Thymus (tissue), 11 donors: Measurements from ENCODE around the gene DYNLT2. TPM values are rescaled to one million over a fixed set of nuclear protein-coding genes. Genes with fewer than 3 reads are reported as not detected.
A peak's percentile ranks its signal among the peaks of the same experiment; 100 is the strongest.

ENCODE experiments used
- DNase-seq, 9 donors: peaks; one replicate each; pipeline ENCODE4 v3.0.0-alpha.2; 2013; ENCODE audit warnings: low spot score in 9 of 9, low read depth in 6 of 9, missing footprints in 1 of 9
- H3K27ac ChIP-seq, 2 donors: one replicate each; pipeline ENCODE4 v1.5.1; 2013; ENCODE audit warnings: control low read depth in 1 of 2, low read depth in 1 of 2, low read length in 1 of 2, mild to moderate bottlenecking in 1 of 2, moderate library complexity in 1 of 2
- H3K27me3 ChIP-seq, 2 donors: one replicate each; pipeline ENCODE4 v1.5.1; 2013; ENCODE audit warnings: low read length in 1 of 2; ENCODE audit not compliant: control insufficient read depth in 2 of 2, insufficient read depth in 1 of 2
- H3K36me3 ChIP-seq, 2 donors: one replicate each; pipeline ENCODE4 v1.5.1; 2013; ENCODE audit warnings: low read length in 1 of 2, mild to moderate bottlenecking in 1 of 2, moderate library complexity in 1 of 2; ENCODE audit not compliant: control insufficient read depth in 2 of 2, insufficient read depth in 2 of 2
- H3K4me1 ChIP-seq, 2 donors: one replicate each; pipeline ENCODE4 v1.5.1; 2013; ENCODE audit warnings: low read length in 2 of 2; ENCODE audit not compliant: control insufficient read depth in 2 of 2, insufficient read depth in 2 of 2
- H3K4me3 ChIP-seq, 2 donors: one replicate each; pipeline ENCODE4 v1.5.1; 2013; ENCODE audit warnings: low read length in 2 of 2, control low read depth in 1 of 2, mild to moderate bottlenecking in 1 of 2
- H3K9me3 ChIP-seq, 2 donors: one replicate each; pipeline ENCODE4 v1.5.1; 2013; ENCODE audit warnings: low read length in 1 of 2, mild to moderate bottlenecking in 1 of 2; ENCODE audit not compliant: control insufficient read depth in 2 of 2, insufficient read depth in 1 of 2
- whole genome bisulfite sequencing: extraction: QIAGEN DNeasy Blood & Tissue Kit; methylation state at CpG from one replicate; pipeline ENCODE4 v1.1.7; 2013; 5-methylcytosine and 5-hydroxymethylcytosine counted together
- polyA plus RNA-seq: library from polyadenylated mRNA; stranded (reverse); fragments of 200-250 nt; gene quantifications from one replicate; pipeline ENCODE4 v1.2.3, GENCODE V29; 2013
- total RNA-seq: library from RNA; stranded (reverse); fragments of 120-200 nt; gene quantifications from one replicate; pipeline ENCODE4 v1.2.4, GENCODE V29; 2013
- donor health status: healthy.

Gene DYNLT2
- total and polyA plus RNA-seq, 2 donors, result 6.6 to 8.9 TPM

GRCh38 chr6:169763308-169763707 is 11.9 kb upstream of the DYNLT2 start:
- 79% methylated on average over 10 of the region's 10 CpGs for WGBS
- peaks cover 60 to 70% of the 10 kb centered on the region in 2 donors for H3K36me3 ChIP-seq
- no peaks in the 10 kb centered on the region for H3K27me3 ChIP-seq
- no peaks in the 10 kb centered on the region for H3K4me1 ChIP-seq
- no peak overlapping the region for H3K4me3 ChIP-seq
- no peaks in the 10 kb centered on the region for H3K9me3 ChIP-seq
- no peak overlapping the region for H3K27ac ChIP-seq
- no peak for DNase-seq

GRCh38 chr6:169755162-169755561 is 3.8 kb upstream of the DYNLT2 start:
- Histone ChIP-seq H3K27ac (no peak overlapping the region), H3K4me3 (no peak overlapping the region), H3K27me3 (no peaks in the 10 kb centered on the region), H3K4me1 (peaks cover 4 to 6% of the 10 kb centered on the region in 2 donors), H3K36me3 (peaks cover 21 to 27% of the 10 kb centered on the region in 2 donors), H3K9me3 (no peaks in the 10 kb centered on the region)
- WGBS, result 96% methylated on average over 6 of the region's 6 CpGs
- DNase-seq, result no peak

DNA sequence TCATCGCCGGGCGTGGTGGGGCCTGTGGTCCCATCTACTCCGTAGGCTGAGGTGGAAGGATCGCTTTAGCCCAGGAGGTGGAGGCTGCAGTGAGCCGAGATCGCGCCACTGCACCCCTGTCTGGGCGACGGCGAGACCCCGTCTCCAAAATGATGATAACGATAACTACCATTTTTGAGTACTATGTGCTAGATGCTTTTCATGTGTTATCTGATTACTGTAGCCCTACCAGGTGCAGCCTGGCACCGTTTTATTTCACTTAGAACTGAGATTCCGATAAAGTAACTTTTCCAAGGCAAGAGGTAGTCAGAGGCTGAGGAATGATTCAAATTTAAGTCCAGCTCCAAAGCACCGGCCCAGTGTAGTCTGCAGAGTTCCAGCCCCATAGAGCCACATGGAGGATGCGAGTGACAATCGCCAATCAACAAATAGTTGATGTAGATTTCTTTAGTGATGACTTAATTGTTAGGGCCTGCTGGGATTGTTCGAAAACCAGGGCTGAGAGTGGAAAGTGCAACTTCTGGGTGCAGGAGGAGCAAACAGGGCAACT is 777 bp upstream of the DYNLT2 start:
- 14% methylated on average over 19 of the region's 19 CpGs for WGBS
- peak overlapping the region; percentile 70 to 92 for H3K4me3 ChIP-seq
- H3K27ac ChIP-seq, result peak overlapping the region; percentile 89 to 97
- DNase-seq, result peak in 3 of 9 donors; percentile 9 to 51 (median 26)
- H3K36me3 ChIP-seq, result peaks cover 4 to 10% of the 10 kb centered on the region in 2 donors
- H3K9me3 ChIP-seq, result no peaks in the 10 kb centered on the region
- peaks cover 5 to 6% of the 10 kb centered on the region in 2 donors for H3K4me1 ChIP-seq
- no peaks in the 10 kb centered on the region for H3K27me3 ChIP-seq

GRCh38 chr6:169746556-169746955 is 4.8 kb downstream of the DYNLT2 start:
- Histone ChIP-seq H3K27ac (no peak overlapping the region), H3K9me3 (no peaks in the 10 kb centered on the region), H3K36me3 (no peaks in the 10 kb centered on the region), H3K27me3 (no peaks in the 10 kb centered on the region), H3K4me1 (peaks cover 0 to 2% of the 10 kb centered on the region in 2 donors), H3K4me3 (no peak overlapping the region)
- WGBS, result 100% methylated on average over 1 of the region's 1 CpG
- no peak for DNase-seq

DNA sequence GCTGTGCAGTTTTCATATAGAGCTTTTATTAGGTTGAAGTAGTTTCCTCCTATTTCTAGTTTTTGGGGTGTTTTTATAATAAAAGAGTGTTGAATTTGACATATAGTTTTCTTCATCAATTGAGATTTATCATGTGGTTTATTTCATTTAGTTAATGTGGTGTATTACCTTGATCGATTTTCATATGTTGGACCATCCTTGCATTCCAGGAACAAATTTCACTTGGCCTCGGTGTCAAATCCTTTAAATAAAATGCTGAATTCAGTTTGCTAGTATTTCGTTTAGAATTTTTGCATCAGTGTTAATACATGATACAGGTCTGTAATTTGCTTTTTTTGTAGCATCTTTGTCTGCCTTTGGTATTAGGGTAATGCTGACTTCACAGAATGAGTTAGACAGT is 6.0 kb downstream of the DYNLT2 start:
- no peaks in the 10 kb centered on the region for H3K9me3 ChIP-seq
- no peaks in the 10 kb centered on the region for H3K27me3 ChIP-seq
- H3K36me3 ChIP-seq, result no peaks in the 10 kb centered on the region
- peaks cover 0 to 2% of the 10 kb centered on the region in 2 donors for H3K4me1 ChIP-seq
- no peak for DNase-seq
- no peak overlapping the region for H3K27ac ChIP-seq
- H3K4me3 ChIP-seq, result no peak overlapping the region
- WGBS, result 96% methylated on average over 3 of the region's 3 CpGs

DNA sequence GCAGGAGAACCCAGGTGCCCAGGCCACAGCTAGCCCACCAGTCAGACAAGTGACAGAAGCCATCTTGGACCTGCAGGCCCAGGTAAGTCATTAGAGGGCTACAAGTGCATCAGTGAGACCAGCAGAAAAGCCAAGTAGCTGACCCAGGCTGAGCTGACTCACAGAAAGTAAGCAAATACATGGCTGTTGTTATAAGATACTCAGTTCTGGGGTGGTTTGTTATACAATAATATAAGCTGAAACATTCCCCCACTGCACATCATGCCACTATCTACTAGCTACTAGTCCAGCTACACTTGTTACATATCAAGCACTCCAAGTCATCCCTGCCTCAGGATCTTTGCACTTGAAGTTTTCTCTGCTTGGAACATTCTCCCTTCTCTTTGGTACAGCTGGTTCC is 10.0 kb downstream of the DYNLT2 start:
- DNase-seq, result no peak
- Histone ChIP-seq H3K9me3 (no peaks in the 10 kb centered on the region), H3K4me1 (no peaks in the 10 kb centered on the region), H3K36me3 (no peaks in the 10 kb centered on the region), H3K27ac (no peak overlapping the region), H3K4me3 (no peak overlapping the region), H3K27me3 (no peaks in the 10 kb centered on the region)

GRCh38 chr6:169738976-169739529 is 12.3 kb downstream of the DYNLT2 start:
- H3K36me3 ChIP-seq, result no peaks in the 10 kb centered on the region
- no peaks in the 10 kb centered on the region for H3K27me3 ChIP-seq
- H3K4me3 ChIP-seq, result no peak overlapping the region
- no peak for DNase-seq
- 95% methylated on average over 2 of the region's 2 CpGs for WGBS
- H3K27ac ChIP-seq, result no peak overlapping the region
- H3K9me3 ChIP-seq, result no peaks in the 10 kb centered on the region
- H3K4me1 ChIP-seq, result no peaks in the 10 kb centered on the region

- 94% methylated on average over 9 of the region's 9 CpGs for WGBS
These were observed 13.0 kb downstream of the DYNLT2 start for GRCh38 chr6:169738204-169738975.

GRCh38 chr6:169729961-169730360 is 21.4 kb downstream of the DYNLT2 start:
- no peak for DNase-seq
- H3K9me3 ChIP-seq, result no peaks in the 10 kb centered on the region

More at GRCh38 chr6:169738204-169738975, 13.0 kb downstream of the DYNLT2 start:
- no peaks in the 10 kb centered on the region for H3K36me3 ChIP-seq
- no peaks in the 10 kb centered on the region for H3K27me3 ChIP-seq
- no peak overlapping the region for H3K27ac ChIP-seq
- no peaks in the 10 kb centered on the region for H3K9me3 ChIP-seq
- no peaks in the 10 kb centered on the region for H3K4me1 ChIP-seq
- no peak for DNase-seq
- H3K4me3 ChIP-seq, result no peak overlapping the region

More at GRCh38 chr6:169729961-169730360, 21.4 kb downstream of the DYNLT2 start:
- Histone ChIP-seq H3K4me1 (peaks cover 0 to 6% of the 10 kb centered on the region in 2 donors), H3K4me3 (no peak overlapping the region), H3K27ac (no peak overlapping the region), H3K27me3 (peaks cover 0 to 3% of the 10 kb centered on the region in 2 donors), H3K36me3 (no peaks in the 10 kb centered on the region)
